Measurements from ENCODE around the gene CALHM3. TPM values are rescaled to one million over a fixed set of nuclear protein-coding genes. Genes with fewer than 3 reads are reported as not detected.

CALHM3 gene
- total and polyA plus RNA-seq, 2 experiments from 2014 or later: 0.14 to 0.19 TPM

DNA sequence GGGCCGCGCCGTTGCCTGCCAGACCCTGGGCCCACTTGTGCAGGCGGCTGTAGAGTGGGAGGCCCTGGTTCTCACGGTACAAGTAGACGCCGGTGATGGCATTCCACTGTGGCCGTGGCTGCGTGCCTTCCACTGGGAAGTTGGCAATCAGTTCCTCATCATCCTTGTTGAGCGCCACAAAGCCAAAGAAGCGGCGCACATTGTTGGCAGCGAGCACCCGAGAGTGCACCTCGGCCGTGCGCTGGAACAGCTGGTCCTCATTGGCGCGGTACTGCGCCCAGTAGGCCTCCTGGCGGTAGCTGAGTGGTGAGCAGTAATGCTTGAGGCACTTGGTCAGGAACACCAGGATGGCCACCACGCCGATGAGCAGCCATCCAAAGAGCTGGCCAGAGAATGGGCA lies 31.9 kb downstream of the CALHM3 start (continued):
- TF ChIP-seq, protein P1, sequence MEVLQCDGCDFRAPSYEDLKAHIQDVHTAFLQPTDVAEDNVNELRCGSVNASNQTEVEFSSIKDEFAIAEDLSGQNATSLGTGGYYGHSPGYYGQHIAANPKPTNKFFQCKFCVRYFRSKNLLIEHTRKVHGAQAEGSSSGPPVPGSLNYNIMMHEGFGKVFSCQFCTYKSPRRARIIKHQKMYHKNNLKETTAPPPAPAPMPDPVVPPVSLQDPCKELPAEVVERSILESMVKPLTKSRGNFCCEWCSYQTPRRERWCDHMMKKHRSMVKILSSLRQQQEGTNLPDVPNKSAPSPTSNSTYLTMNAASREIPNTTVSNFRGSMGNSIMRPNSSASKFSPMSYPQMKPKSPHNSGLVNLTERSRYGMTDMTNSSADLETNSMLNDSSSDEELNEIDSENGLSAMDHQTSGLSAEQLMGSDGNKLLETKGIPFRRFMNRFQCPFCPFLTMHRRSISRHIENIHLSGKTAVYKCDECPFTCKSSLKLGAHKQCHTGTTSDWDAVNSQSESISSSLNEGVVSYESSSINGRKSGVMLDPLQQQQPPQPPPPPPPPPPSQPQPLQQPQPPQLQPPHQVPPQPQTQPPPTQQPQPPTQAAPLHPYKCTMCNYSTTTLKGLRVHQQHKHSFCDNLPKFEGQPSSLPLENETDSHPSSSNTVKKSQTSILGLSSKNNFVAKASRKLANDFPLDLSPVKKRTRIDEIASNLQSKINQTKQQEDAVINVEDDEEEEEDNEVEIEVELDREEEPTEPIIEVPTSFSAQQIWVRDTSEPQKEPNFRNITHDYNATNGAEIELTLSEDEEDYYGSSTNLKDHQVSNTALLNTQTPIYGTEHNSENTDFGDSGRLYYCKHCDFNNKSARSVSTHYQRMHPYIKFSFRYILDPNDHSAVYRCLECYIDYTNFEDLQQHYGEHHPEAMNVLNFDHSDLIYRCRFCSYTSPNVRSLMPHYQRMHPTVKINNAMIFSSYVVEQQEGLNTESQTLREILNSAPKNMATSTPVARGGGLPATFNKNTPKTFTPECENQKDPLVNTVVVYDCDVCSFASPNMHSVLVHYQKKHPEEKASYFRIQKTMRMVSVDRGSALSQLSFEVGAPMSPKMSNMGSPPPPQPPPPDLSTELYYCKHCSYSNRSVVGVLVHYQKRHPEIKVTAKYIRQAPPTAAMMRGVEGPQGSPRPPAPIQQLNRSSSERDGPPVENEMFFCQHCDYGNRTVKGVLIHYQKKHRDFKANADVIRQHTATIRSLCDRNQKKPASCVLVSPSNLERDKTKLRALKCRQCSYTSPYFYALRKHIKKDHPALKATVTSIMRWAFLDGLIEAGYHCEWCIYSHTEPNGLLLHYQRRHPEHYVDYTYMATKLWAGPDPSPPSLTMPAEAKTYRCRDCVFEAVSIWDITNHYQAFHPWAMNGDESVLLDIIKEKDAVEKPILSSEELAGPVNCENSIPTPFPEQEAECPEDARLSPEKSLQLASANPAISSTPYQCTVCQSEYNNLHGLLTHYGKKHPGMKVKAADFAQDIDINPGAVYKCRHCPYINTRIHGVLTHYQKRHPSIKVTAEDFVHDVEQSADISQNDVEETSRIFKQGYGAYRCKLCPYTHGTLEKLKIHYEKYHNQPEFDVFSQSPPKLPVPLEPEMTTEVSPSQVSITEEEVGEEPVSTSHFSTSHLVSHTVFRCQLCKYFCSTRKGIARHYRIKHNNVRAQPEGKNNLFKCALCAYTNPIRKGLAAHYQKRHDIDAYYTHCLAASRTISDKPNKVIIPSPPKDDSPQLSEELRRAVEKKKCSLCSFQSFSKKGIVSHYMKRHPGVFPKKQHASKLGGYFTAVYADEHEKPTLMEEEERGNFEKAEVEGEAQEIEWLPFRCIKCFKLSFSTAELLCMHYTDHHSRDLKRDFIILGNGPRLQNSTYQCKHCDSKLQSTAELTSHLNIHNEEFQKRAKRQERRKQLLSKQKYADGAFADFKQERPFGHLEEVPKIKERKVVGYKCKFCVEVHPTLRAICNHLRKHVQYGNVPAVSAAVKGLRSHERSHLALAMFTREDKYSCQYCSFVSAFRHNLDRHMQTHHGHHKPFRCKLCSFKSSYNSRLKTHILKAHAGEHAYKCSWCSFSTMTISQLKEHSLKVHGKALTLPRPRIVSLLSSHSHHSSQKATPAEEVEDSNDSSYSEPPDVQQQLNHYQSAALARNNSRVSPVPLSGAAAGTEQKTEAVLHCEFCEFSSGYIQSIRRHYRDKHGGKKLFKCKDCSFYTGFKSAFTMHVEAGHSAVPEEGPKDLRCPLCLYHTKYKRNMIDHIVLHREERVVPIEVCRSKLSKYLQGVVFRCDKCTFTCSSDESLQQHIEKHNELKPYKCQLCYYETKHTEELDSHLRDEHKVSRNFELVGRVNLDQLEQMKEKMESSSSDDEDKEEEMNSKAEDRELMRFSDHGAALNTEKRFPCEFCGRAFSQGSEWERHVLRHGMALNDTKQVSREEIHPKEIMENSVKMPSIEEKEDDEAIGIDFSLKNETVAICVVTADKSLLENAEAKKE (CRISPR knock-in tag; IDR thresholded peaks at IDR 0.05): no peak
- no peak for TF ChIP-seq CREB1 (CRISPR knock-in tag; IDR thresholded peaks at IDR 0.05; ENCODE audit: low read depth)
- TF ChIP-seq ZNF331 (CRISPR knock-in tag; IDR thresholded peaks at IDR 0.05; ENCODE audit: low read depth): no peak
- TF ChIP-seq STAT1 (IDR thresholded peaks at IDR 0.05; ENCODE audit: unreplicated experiment): no peak
- TF ChIP-seq ZNF114 (CRISPR knock-in tag; IDR thresholded peaks at IDR 0.05): no peak
- no peak for TF ChIP-seq NANOG (IDR thresholded peaks at IDR 0.05; ENCODE audit: borderline replicate concordance)
- TF ChIP-seq POLR2AphosphoS5 (IDR thresholded peaks at IDR 0.05; ENCODE audit: low read depth): no peak
- TF ChIP-seq EZH2 (IDR thresholded peaks at IDR 0.05; ENCODE audit: low read depth, unreplicated experiment): no peak
- TF ChIP-seq, protein P2, sequence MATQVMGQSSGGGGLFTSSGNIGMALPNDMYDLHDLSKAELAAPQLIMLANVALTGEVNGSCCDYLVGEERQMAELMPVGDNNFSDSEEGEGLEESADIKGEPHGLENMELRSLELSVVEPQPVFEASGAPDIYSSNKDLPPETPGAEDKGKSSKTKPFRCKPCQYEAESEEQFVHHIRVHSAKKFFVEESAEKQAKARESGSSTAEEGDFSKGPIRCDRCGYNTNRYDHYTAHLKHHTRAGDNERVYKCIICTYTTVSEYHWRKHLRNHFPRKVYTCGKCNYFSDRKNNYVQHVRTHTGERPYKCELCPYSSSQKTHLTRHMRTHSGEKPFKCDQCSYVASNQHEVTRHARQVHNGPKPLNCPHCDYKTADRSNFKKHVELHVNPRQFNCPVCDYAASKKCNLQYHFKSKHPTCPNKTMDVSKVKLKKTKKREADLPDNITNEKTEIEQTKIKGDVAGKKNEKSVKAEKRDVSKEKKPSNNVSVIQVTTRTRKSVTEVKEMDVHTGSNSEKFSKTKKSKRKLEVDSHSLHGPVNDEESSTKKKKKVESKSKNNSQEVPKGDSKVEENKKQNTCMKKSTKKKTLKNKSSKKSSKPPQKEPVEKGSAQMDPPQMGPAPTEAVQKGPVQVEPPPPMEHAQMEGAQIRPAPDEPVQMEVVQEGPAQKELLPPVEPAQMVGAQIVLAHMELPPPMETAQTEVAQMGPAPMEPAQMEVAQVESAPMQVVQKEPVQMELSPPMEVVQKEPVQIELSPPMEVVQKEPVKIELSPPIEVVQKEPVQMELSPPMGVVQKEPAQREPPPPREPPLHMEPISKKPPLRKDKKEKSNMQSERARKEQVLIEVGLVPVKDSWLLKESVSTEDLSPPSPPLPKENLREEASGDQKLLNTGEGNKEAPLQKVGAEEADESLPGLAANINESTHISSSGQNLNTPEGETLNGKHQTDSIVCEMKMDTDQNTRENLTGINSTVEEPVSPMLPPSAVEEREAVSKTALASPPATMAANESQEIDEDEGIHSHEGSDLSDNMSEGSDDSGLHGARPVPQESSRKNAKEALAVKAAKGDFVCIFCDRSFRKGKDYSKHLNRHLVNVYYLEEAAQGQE (IDR thresholded peaks at IDR 0.05; ENCODE audit: unreplicated experiment): no peak

Measured in GM23338 (cell line).